Stimulated activated CD4-positive, alpha-beta T cell treated with anti-CD3 and anti-CD28 coated beads, Interleukin-4, amount 100 ng/mL, for 4 hours (primary cell): ENCODE results near the gene AFF1.
"Not testable (repeated sequence)": the region's sequence is repeated elsewhere in the genome, so short reads cannot be mapped to it uniquely, and the experiment has no call there.

Source experiments
- DNase-seq, 2 experiments: peaks; one replicate each; pipeline ENCODE4 v3.0.0-alpha.2; 2020

The AFF1 gene

DNA sequence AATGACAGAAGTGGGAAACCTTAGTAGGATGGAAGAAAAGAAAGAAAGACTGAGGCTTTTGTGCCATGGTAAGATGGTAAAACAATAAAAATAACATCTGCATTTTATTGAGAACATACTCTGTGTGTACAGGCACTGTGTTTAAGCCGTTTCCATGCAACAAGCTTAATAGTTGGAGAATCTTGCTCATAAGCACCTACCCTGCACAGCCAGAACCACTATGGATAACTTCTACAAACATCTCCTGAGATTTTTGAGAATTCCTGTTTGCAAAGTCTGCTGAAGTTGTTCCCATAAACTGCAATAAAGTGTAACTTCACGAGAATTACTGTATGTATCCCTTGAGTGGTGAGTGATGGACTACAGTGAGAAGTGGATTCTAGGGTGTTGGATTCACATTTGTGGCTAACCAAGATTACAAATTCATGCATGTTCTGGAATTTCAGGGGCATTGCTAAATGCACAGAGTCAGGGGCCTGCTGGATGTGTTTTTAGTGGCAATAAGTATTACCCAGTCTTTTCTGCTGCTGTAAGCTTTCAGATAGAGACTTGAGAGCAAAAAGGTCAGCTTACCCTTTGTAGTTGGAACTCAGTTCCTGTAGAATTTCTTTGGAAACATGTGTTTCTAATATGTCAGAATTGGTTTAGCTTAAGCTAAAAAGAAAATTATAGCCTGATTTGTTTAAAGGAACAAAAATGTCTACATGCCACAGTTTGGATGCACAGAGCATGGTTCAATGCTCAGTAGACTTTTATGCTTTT is 132.5 kb downstream of the AFF1 start:
- DNase-seq, result no peak

GRCh38 chr4:87068583-87069021 is 133.8 kb downstream of the AFF1 start:
- DNase-seq, result no peak

DNA sequence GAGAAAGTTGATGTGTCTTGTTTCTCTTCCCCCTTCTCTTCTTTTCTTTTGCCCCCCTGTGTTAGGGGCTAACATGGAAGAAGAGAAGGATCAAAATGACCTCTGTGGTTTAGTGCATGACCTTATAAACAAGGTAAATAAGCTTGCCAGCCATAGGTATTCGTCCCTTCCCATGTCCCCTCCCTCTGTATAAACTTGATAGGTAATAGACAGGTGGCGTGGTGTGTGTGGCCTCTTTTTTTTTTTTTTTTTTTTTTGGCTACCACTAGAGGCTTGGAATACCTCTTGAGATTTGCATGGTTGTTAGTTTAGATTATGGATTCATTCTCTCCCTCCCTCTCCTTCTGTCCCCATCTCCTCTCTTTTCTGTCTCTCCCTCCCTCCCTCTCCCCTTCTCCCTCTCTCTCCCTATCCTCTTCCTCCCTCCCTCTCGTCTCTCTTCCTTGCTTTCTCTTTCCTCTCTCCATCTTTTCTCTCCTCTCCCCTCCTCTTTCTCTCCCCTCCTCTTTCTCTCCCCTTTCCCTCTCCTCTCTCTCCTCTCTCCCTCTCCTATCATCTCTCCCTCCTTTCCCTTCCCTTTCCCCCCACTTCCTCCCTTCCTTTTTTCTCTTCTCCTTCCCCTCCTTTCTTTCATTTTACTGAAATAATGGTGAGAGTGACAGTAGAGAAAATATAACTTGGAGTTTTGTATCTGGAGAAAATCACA is 134.4 kb downstream of the AFF1 start:
- DNase-seq, result no peak

- no peak for DNase-seq
Measured at GRCh38 chr4:87071401-87071800, 136.6 kb downstream of the AFF1 start.

DNA sequence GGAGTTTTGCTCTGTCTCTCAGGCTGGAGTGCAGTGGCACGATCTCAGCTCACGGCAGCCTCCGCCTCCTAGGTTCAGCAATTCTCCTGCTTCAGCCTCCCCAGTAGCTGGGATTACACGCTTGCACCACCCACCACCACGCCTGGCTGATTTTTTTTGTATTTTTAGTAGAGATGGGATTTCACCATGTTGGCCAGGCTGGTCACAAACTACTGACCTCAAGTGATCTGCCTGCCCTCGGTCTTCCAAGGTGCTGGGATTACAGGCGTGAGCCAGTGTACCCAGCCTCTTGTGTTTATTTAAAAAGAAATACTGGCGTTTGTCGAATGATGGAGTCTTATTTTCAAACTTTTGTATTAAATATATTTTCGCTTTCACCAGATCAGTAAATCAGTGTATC is 137.7 kb downstream of the AFF1 start:
- DNase-seq, result not testable (repeated sequence)

DNA sequence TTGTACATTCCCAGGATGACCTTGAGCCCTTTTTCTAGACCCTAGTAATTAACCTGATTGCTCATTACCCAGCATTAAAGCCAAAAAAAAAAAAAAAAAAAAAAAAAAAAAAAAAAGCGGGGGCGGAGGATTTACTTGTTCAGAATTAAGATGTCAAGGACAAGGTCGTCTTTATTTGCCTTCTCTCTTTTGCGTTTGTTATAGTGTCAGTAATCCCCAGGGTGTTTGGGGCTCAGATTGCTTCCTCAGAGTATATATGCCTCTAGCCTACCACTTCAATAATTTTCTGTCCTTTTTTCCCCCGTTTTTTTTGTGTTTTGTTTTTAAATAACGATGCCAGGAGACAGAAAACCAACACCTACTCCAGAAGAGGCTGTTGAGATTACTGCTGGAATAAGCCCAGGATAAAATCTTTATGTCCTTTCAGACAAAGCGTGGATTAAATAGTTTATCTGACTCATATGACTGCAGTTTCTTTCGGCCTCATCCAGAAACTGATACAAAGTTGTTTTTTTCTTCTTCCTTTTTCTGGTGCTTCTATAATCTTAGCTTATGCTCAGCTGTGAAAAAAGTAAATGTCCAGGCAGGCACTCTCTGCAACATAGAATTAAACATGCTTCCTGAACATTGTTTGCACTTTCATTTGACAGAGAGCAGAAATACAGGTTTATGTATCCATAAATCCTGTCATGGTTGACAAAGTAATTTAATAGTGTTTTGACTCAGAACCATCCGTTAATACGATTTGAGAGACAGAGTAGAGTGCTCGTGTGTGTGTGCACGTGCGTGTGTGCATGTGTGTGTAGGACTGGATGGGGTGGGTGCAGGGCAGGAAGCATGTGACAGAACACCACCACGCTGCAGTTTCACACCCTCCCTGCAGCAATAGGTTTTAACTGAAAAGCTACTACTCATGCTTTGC is 138.6 kb downstream of the AFF1 start:
- peak; percentile 40 to 57 for DNase-seq

DNA sequence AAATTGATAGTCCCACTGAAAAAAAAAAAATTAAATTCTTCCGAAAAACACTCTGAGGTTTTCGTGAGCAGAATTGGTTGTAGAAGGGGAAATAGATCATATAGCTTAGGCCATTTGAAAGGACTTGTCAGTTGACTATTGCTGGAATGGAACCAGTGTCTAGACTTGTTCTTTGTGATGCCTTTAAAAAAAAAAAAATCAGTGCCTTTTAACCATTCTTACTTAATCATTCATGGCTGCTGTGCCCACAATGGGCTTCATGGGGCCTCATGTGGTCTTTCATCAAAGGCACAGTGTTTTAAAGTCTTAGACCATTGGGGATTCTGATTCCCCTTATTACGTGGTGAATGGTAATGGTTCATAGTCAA is 139.3 kb downstream of the AFF1 start:
- DNase-seq, result no peak

GRCh38 chr4:87075876-87076275 is 141.1 kb downstream of the AFF1 start:
- no peak for DNase-seq

GRCh38 chr4:87076690-87077358 is 142.0 kb downstream of the AFF1 start:
- DNase-seq, result no peak

GRCh38 chr4:87077914-87078585 is 143.2 kb downstream of the AFF1 start:
- DNase-seq, result no peak

DNA sequence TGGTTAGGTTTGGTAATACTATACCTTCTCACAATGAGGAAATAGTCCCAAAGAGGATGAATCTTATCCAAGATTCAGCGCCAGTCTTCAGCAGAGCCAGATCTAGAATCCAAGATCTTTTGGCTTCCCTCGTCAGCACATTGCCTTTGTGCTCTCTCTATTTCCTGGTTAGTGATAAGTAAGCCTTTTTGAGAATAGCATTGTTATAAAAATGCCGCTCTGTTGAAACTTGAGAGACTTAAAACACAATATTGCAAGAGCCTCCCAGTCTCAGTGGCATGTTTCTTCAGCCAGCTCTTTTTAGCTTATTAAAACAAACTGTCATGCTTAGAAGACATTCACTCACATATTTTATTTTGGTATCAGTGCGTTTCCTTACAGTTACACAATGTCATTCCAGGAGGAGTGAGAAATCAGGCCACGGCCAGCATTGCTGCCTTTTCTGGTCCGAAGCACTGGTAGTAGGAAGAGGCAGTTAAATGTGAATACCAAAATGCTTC is 144.2 kb downstream of the AFF1 start:
- DNase-seq, result no peak

DNA sequence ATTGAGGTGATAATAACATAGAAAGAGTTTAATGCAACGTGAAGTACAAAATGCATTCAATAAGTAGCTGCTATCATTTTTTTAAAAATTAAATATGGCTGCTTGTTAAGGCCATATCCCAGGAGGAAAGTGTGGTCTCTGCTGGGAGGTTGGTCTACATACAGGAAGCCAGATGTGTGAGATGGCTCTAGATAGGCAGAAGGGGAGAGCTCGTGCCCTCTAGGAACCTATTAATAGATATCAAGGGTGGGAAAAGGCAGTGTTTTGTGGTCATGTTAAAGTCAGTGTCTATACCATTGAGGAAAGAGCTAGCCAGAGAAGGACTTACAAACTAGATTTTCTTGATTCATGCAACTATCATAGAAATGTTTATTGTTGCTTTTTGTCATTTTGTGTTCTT is 145.2 kb downstream of the AFF1 start:
- no peak for DNase-seq

- DNase-seq, result no peak
Measured at GRCh38 chr4:87080462-87080861, 145.7 kb downstream of the AFF1 start.

DNA sequence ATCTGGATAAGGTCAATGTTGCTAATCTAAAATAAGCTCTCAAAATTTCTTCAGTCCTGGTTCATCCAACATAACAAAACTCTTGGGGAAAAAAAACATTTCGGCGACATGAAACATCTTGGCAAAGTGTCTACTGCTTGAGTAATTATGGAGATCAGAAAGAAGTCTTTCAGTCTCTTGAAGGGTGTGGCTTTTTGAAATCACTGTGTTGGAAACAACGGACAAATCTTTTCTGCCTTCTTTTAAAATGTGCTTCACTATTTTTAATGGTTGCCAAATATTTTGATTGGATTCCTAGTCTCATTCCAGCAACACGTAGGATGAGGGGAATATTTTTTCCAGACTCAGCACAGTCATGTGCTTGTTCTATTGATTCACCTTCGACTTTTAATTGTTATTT is 147.0 kb downstream of the AFF1 start:
- no peak for DNase-seq

DNA sequence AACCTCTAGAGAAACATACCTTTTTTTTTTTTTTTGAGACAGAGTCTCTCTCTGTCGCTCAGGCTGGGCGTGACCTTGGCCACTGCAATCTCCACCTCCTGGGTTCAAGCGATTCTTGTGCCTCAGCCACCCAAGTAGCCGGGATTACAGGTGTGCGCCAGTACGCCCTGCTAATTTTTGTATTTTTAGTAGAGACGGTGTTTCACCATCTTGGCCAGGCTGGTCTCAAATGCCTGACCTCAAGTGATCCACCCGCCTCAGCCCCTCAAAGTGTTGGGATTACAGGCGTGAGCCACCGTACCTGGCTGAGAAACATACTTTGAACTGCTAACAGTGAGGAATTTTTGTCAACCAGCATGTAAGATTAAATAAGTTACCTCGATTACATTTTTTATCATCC is 150.9 kb downstream of the AFF1 start:
- DNase-seq, result not testable (repeated sequence)

GRCh38 chr4:87086143-87086805 is 151.5 kb downstream of the AFF1 start:
- no peak for DNase-seq

DNA sequence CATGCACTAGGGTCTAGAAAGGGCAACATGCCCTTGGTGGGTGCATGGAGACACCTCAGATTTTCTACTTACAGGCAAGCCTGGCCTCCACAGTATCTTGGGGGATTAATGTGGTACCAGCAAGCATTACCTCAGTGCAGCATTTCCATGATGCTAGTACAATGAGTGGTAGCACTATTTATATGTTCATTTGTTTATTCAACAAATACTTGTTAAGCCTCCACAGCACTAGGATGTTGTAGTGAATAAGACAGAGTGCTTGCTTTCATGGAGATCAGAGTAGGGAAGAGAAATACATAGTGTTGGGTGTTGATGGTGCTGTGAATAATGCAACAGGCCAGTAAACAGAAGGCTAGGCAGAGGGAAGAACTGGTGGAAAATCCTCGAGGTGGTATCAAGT is 152.2 kb downstream of the AFF1 start:
- no peak for DNase-seq

GRCh38 chr4:87087420-87087819 is 152.6 kb downstream of the AFF1 start:
- no peak for DNase-seq

GRCh38 chr4:87088186-87088585 is 153.4 kb downstream of the AFF1 start:
- DNase-seq, result no peak

DNA sequence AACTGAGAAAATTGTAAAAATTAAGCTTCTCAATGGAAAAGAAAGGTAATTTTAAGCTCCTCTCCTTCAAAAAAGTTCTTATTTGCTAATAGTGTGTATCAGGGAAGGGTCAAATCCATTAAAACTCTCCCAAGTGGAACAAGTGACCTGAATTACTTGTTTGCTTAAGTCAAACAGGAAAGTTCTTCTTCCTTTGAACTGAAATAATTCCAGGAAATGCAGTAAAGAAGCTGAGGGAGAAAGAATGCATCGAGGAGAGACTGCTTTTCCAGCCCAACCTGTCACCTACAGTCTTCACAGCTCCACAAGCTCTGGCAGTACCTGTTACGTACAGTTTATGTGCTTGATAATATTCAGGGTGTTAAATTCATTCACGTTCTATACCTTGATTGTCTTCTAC is 154.6 kb downstream of the AFF1 start:
- DNase-seq, result no peak

GRCh38 chr4:87090305-87090704 is 155.5 kb downstream of the AFF1 start:
- no peak for DNase-seq
